NOMO-1 (cell line): Measurements from ENCODE around the gene FBXW8.

Source experiments
- DNase-seq, 2 experiments: peaks; one replicate each; lab custom pipeline; 2025; ENCODE audit not compliant: unreplicated experiment in 2 of 2; lab: John Stamatoyannopoulos, UW

FBXW8 gene

GRCh38 chr12:117018276-117018675 is 107.5 kb downstream of the FBXW8 start:
- DNase-seq: no peak

- DNase-seq: no peak
These were observed 107.9 kb downstream of the FBXW8 start for GRCh38 chr12:117018685-117019084.

DNA sequence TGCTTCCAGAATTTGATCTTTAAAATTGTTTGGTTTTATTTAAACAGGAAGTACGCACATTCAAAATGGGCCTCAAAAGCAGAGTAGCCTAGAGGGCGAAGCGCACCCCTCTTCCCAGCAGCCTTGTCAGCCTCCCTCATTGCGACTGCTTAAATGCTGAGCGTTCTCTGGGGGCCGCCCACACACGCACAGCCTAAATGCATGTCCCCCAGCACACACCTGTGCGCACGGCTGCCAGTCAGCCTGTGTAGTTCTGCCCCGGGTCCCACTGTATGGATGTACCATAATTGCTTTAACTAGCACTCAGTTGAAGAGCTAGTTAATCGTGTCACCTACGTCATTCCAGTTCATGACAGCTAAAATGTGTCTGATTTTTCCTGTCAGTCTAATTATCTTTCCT is 109.1 kb downstream of the FBXW8 start:
- DNase-seq: no peak

- no peak for DNase-seq
These were observed 109.9 kb downstream of the FBXW8 start for GRCh38 chr12:117020536-117021220.

DNA sequence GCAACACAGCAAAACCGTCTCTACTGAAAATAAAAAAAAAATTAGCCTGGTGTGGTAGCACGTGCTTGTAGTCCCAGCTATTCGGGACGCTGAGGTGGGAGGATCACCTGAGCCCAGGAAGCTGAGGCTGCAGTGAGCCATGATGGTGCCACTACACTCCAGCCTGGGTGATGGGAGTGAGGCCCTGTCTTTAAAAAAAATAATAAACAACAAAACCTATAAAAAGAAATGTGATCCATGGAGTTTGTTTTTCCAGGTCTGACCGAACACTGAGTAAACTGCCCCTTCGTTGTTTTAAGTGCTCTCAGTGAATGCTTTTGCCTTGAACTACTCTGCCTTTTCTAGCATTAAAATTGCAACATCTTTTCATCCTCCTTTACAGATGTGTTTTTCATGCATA is 111.7 kb downstream of the FBXW8 start:
- DNase-seq: no peak

- DNase-seq: no peak
These were observed 113.5 kb downstream of the FBXW8 start for GRCh38 chr12:117023998-117024960.

GRCh38 chr12:117024961-117025480 is 114.3 kb downstream of the FBXW8 start:
- no peak for DNase-seq

GRCh38 chr12:117025481-117026151 is 114.9 kb downstream of the FBXW8 start:
- peak; percentile 17 to 34 for DNase-seq

DNA sequence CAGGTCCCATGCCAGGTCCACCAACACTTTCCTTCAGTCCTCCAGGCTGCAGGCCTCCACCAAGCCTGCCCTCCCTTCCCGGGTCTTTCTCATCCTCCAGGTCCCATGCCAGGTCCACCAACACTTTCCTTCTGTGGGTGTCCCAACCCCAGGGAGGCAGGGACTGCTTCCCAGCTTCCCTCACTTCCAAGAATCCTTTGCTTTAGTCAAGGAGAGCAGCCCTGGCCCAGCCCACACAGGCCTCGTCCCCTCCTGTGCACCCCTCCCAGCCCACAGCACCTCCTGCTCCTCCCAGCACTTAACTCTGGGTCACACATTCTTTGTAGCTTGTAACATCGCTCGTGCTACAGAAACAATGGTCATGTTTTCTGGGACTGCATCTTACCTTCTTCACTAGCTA is 115.6 kb downstream of the FBXW8 start:
- DNase-seq: no peak

GRCh38 chr12:117026921-117027250 is 116.1 kb downstream of the FBXW8 start:
- no peak for DNase-seq

DNA sequence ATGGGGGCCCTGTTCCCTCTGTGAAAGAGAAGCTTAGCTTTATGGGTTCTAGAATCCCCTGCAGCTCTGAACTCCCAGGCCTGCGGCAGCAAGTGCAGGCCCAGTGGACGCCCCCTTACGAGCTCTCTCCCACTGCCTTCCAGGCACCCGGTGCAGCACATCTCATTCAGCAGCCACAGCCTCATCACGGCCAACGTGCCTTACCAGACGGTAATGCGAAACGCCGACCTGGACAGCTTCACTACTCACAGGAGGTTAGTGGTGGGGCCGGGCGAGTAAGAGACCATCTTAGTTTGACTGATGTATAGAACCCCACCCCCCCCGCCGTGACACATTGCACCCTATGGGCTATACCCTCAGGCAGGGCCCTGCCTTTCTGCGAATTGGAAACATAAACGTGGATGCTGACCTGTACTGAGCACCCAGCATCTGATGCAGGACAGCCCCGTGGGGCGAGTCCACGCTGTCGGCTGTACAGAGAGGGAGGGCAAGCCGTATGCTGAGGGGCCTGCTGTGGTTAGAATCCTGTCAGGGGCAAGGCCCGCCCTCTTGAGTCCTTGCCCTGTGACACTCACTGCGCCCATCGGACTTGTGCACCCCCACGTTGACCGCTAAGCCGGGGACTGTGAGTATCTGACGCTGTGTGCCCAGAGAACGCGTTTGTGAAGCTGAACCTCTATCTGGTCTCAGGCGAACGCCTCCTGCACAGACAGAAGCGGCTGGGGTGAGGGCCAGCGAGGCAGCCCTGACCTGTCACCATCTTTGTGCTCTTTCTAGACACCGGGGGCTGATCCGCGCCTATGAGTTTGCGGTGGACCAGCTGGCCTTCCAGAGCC is 116.7 kb downstream of the FBXW8 start:
- DNase-seq: no peak

- DNase-seq: no peak
These were observed 117.5 kb downstream of the FBXW8 start for GRCh38 chr12:117028254-117028653.

DNA sequence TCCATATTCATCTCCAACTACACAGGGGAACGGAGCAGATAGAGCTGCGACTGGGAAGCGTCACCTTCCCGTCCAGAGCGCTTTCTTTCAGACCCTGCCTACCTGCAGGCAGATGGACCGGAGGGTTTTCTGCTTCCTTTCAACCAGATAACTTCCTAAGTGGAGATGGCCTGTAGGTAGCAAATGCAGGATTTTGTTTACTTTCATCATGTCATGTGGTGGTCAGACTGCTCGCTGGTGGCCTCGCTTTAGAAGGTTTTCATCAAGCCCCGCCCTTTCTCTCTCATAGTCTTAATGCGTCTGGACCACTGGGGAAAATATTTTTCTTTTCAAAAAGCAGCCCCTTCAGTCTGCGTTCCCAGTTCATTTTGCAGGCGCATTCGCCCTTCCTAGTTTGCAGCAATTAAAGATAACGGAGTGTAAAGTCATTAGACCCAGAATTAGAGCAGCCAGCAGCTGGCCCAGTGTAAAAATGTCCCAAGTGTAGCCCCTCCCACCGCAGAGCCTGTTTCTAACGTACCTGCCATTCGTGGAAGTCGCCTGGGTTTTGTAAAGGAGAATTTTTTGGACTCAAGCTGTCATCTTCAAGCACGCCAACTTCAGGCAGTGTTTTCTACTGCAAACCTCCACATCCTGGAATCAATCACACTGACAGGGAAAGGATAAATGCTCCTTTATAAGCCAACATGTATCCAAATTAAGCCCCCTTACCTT is 119.6 kb downstream of the FBXW8 start:
- no peak for DNase-seq

DNA sequence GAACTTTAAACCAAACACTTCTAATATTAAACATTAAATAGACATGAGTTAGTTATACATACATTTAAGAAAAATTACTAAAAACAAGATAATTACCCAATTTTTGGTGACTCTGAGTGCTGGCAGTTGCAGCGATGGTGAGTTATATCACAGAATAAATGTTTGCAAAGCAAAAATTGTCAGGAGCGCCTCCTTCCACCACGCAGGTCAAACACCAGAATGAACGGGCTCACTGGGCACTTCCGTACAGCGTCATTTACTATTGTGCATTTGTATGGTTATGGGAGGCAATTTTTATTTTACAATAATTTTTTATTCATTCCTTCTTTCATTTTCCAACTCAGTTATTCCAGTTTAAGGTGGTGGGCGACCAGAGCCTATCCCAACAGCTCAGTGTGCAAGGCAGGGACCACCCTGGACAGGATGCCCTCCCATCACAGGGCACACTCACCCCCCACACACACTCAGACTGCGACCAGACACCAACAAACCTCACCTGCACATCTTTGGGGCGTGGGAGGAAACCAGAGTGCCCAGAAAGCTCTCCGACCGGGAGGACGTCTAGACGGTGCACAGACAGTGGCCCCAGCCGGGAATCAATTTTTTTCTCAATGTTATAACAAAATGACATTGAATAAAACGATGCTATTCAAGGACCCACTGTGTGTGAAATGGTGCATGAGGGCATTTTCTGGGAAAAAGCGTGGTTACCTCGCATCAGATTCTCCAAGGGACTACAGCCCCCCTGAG is 121.3 kb downstream of the FBXW8 start:
- DNase-seq: no peak

- no peak for DNase-seq
These were observed 122.0 kb downstream of the FBXW8 start for GRCh38 chr12:117032593-117033381.

- DNase-seq: no peak
These were observed 122.9 kb downstream of the FBXW8 start for GRCh38 chr12:117033382-117034221.

DNA sequence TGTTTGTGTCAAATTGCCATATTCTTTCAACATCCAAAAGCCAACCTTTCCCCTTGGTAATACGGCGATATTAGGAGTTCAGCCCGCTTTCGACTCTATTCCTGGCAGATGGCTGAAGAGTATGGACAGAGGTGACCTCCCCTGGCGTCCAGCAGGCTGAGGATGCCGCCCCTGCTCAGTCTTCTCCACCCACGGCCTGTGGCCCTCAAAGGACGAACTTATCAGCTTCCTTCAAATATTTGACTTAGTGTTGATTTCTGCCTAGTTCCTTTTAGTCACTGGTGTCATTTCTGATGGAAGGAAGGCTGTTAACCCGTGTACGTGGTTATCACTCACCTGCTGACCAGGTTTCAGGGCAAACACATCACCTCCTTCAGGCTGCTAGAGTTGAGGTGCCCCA is 123.5 kb downstream of the FBXW8 start:
- no peak for DNase-seq
